Endodermal cell (in vitro differentiated cells): ENCODE results near the gene SPPL2B. TPM values are rescaled to one million over a fixed set of nuclear protein-coding genes. Genes with fewer than 3 reads are reported as not detected.
A peak's percentile ranks its signal among the peaks of the same experiment; 100 is the strongest.

ENCODE experiments used
- DNase-seq: peaks from one replicate; pipeline ENCODE4 v3.0.0-alpha.2; 2017
- H3K27ac ChIP-seq: 2 replicates; pipeline ENCODE4 v1.5.1; 2013; ENCODE audit warnings: mild to moderate bottlenecking, low read depth, low read length, moderate library complexity
- H3K27me3 ChIP-seq: 2 replicates; pipeline ENCODE4 v1.6.1; 2013; ENCODE audit warnings: mild to moderate bottlenecking, low read length, moderate library complexity; ENCODE audit not compliant: insufficient read depth, control insufficient read depth, poor library complexity, severe bottlenecking
- H3K36me3 ChIP-seq: 2 replicates; pipeline ENCODE4 v1.7.0; 2013; ENCODE audit warnings: mild to moderate bottlenecking, low read length, moderate library complexity; ENCODE audit not compliant: control insufficient read depth, insufficient read depth
- H3K4me1 ChIP-seq: one replicate; pipeline ENCODE4 v1.7.0; 2013; ENCODE audit warnings: low read length; ENCODE audit not compliant: control insufficient read depth, insufficient read depth
- H3K4me3 ChIP-seq: 2 replicates; pipeline ENCODE4 v1.5.1; 2013; ENCODE audit warnings: mild to moderate bottlenecking, low read length, moderate library complexity
- H3K9ac ChIP-seq: 2 replicates; pipeline ENCODE4 v1.6.1; 2013; ENCODE audit warnings: mild to moderate bottlenecking, low read length, moderate library complexity; ENCODE audit not compliant: poor library complexity, severe bottlenecking; ENCODE audit errors: extremely low read depth
- H3K9me3 ChIP-seq: 2 replicates; pipeline ENCODE4 v1.6.1; 2013; ENCODE audit warnings: mild to moderate bottlenecking, low read length, moderate library complexity; ENCODE audit not compliant: control insufficient read depth
- H3K27ac Mint-ChIP-seq: 2 replicates; pipeline ENCODE4 v1.8.0; 2020; ENCODE audit warnings: mixed read lengths
- H3K27me3 Mint-ChIP-seq: 2 replicates; pipeline ENCODE4 v1.8.0; 2021; ENCODE audit warnings: mild to moderate bottlenecking, mixed read lengths; ENCODE audit not compliant: insufficient read depth
- H3K36me3 Mint-ChIP-seq: 2 replicates; pipeline ENCODE4 v1.8.0; 2020; ENCODE audit warnings: low read depth, mixed read lengths
- H3K4me1 Mint-ChIP-seq: 2 replicates; pipeline ENCODE4 v1.8.0; 2020; ENCODE audit warnings: mixed read lengths
- H3K4me3 Mint-ChIP-seq: 2 replicates; pipeline ENCODE4 v1.8.0; 2020; ENCODE audit warnings: mild to moderate bottlenecking, moderate library complexity, mixed read lengths
- H3K9me3 Mint-ChIP-seq: 2 replicates; pipeline ENCODE4 v1.8.0; 2020; ENCODE audit warnings: mild to moderate bottlenecking, mixed read lengths
- WGBS, 2 experiments: methylation state at CpG; one replicate each; pipeline versions ENCODE4 v1.1.5 to v1.1.7; 2013; ENCODE audit warnings: missing lambda C conversion rate in 2 of 2, mixed read lengths in 1 of 2; ENCODE audit not compliant: insufficient coverage in 1 of 2, insufficient read length in 1 of 2; 5-methylcytosine and 5-hydroxymethylcytosine counted together
- total RNA-seq, 2 donors: library from RNA; stranded (reverse); fragmentation: NEBNext Ultra II Directional in 1 of 2; extraction: Animal tissue kit (Norgen Biotek cat#: 25700) in 1 of 2; gene quantifications; 2 replicates in 1 of 2; 3 replicates in 1 of 2; pipeline ENCODE4 v1.2.1, GENCODE V29; 2021
- TF ChIP-seq, protein P1 (sequence below): fragments of 200-600 bp; sonication (generic); conservative IDR thresholded peaks from 2 replicates; pipeline ENCODE4 v1.5.0; 2021; ENCODE audit warnings: antibody characterized with exemption, mild to moderate bottlenecking

Gene SPPL2B
- total RNA-seq, 2 donors from 2014 or later: 115 to 118 TPM

- H3K27ac Mint-ChIP-seq: no peak overlapping the region
- WGBS, 2 experiments: 92 to 93% methylated on average over 3 to 17 of the region's 17 CpGs
- H3K9ac ChIP-seq: no peak overlapping the region
- H3K4me1 Mint-ChIP-seq: peaks cover 2% of the 10 kb centered on the region
- H3K27ac ChIP-seq: no peak overlapping the region
- TF ChIP-seq, protein P1, sequence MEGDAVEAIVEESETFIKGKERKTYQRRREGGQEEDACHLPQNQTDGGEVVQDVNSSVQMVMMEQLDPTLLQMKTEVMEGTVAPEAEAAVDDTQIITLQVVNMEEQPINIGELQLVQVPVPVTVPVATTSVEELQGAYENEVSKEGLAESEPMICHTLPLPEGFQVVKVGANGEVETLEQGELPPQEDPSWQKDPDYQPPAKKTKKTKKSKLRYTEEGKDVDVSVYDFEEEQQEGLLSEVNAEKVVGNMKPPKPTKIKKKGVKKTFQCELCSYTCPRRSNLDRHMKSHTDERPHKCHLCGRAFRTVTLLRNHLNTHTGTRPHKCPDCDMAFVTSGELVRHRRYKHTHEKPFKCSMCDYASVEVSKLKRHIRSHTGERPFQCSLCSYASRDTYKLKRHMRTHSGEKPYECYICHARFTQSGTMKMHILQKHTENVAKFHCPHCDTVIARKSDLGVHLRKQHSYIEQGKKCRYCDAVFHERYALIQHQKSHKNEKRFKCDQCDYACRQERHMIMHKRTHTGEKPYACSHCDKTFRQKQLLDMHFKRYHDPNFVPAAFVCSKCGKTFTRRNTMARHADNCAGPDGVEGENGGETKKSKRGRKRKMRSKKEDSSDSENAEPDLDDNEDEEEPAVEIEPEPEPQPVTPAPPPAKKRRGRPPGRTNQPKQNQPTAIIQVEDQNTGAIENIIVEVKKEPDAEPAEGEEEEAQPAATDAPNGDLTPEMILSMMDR: no peak
- H3K4me3 Mint-ChIP-seq: no peak overlapping the region
- no peaks in the 10 kb centered on the region for H3K9me3 ChIP-seq
- H3K27me3 Mint-ChIP-seq: peaks cover 24% of the 10 kb centered on the region
- peaks cover 1% of the 10 kb centered on the region for H3K36me3 Mint-ChIP-seq
- H3K4me1 ChIP-seq: no peaks in the 10 kb centered on the region
- H3K36me3 ChIP-seq: no peaks in the 10 kb centered on the region
- peaks cover 8% of the 10 kb centered on the region for H3K27me3 ChIP-seq
- no peak overlapping the region for H3K4me3 ChIP-seq
- peaks cover 2% of the 10 kb centered on the region for H3K9me3 Mint-ChIP-seq
- DNase-seq: no peak
Observed at GRCh38 chr19:2300533-2300932, 28.0 kb upstream of the SPPL2B start.

DNA sequence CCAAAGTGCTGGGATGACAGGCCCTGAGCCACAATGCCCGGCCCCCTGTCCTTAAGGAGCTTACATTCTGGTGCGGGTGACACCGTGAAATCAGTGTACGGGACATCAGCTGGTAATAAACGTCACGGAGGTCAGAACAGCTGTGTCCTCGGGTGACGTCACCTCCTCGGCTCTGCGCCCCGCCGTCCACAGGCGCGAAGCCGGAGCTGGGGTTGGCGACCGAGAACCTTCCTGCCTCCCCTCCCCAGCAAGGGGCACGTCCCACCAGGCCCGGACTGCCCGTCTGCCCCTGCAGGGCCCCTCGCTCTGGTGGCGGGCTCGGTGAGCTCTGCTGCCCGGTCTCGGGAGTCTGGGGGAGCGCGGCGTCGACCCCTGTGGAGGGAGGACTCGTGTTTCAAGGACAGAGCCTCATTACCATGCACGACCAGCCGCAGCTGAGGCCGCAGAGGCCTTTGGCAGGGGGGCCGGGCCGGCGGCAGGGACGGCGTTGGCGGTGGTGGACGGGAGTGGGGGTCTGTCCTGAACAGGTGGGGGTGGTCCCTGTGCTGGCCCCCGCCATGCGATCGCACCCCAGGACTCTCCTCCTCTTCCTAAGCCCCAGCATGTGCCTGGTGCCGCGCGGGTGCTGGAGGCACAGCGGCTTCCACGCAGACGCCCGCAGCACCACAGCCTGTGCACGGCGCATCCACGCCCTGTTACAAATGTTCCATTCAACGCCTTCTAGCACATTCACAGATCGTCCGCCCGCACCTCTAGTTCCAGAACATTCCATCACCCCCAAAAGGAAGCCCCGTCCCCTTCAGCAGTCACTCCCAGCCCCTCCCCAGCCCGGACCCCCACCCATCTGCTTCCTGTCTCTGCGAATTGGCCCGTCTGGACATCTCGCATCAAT, 25.9 kb upstream of the SPPL2B start:
- Histone ChIP-seq H3K27ac (peak overlapping the region; percentile 86), H3K9ac (no peak overlapping the region), H3K36me3 (no peaks in the 10 kb centered on the region), H3K27me3 (peaks cover 6% of the 10 kb centered on the region), H3K9me3 (no peaks in the 10 kb centered on the region), H3K4me1 (no peaks in the 10 kb centered on the region), H3K4me3 (no peak overlapping the region)
- H3K36me3 Mint-ChIP-seq: peaks cover 1% of the 10 kb centered on the region
- peaks cover 2% of the 10 kb centered on the region for H3K9me3 Mint-ChIP-seq
- H3K4me1 Mint-ChIP-seq: peaks cover 2% of the 10 kb centered on the region
- H3K4me3 Mint-ChIP-seq: no peak overlapping the region
- peaks cover 32% of the 10 kb centered on the region for H3K27me3 Mint-ChIP-seq
- H3K27ac Mint-ChIP-seq: no peak overlapping the region
- WGBS, 2 experiments: 65 to 80% methylated on average over 20 to 62 of the region's 62 CpGs
- DNase-seq: peak; percentile 74
- TF ChIP-seq, protein P1: no peak

- Mint-ChIP-seq H3K4me3 (no peak overlapping the region), H3K27ac (no peak overlapping the region)
- peaks cover 9% of the 10 kb centered on the region for H3K27me3 ChIP-seq
Observed at GRCh38 chr19:2303211-2303798, 25.2 kb upstream of the SPPL2B start.

More at GRCh38 chr19:2303211-2303798, 25.2 kb upstream of the SPPL2B start:
- TF ChIP-seq, protein P1: no peak
- Mint-ChIP-seq H3K9me3 (peaks cover 2% of the 10 kb centered on the region), H3K36me3 (peaks cover 1% of the 10 kb centered on the region), H3K27me3 (peaks cover 33% of the 10 kb centered on the region), H3K4me1 (peaks cover 2% of the 10 kb centered on the region)
- Histone ChIP-seq H3K4me3 (no peak overlapping the region), H3K9me3 (no peaks in the 10 kb centered on the region), H3K36me3 (no peaks in the 10 kb centered on the region), H3K27ac (peak overlapping the region; percentile 86), H3K9ac (no peak overlapping the region), H3K4me1 (no peaks in the 10 kb centered on the region)
- WGBS, 2 experiments: 89 to 92% methylated on average over 12 to 26 of the region's 26 CpGs
- no peak for DNase-seq
